Muscle layer of colon (tissue), 2 donors: ENCODE measurements around the gene SLC18A3.

Experiments
- H3K27ac ChIP-seq: one replicate; pipeline ENCODE4 v1.7.0; 2013; ENCODE audit warnings: low read depth, mild to moderate bottlenecking, low read length, moderate library complexity
- H3K27me3 ChIP-seq, 2 donors: one replicate each; pipeline ENCODE4 v1.7.0; 2013; ENCODE audit warnings: low read length in 2 of 2, mild to moderate bottlenecking in 2 of 2; ENCODE audit not compliant: insufficient read depth in 2 of 2, control insufficient read depth in 1 of 2
- H3K36me3 ChIP-seq: one replicate; pipeline ENCODE4 v1.7.0; 2013; ENCODE audit warnings: mild to moderate bottlenecking, low read length; ENCODE audit not compliant: insufficient read depth
- H3K4me1 ChIP-seq: one replicate; pipeline ENCODE4 v1.7.0; 2013; ENCODE audit warnings: mild to moderate bottlenecking, low read length; ENCODE audit not compliant: insufficient read depth
- H3K4me3 ChIP-seq, 2 donors: one replicate each; pipeline ENCODE4 v1.7.0; 2013; ENCODE audit warnings: low read length in 2 of 2, low read depth in 1 of 2, mild to moderate bottlenecking in 1 of 2, moderate library complexity in 1 of 2
- H3K9ac ChIP-seq: one replicate; pipeline ENCODE4 v1.7.0; 2013; ENCODE audit warnings: low read length
- H3K9me3 ChIP-seq: one replicate; pipeline ENCODE4 v1.7.0; 2013; ENCODE audit warnings: mild to moderate bottlenecking, low read length
- donor health status: abdominal sarcoma.
- donor health status: Adenocarcinoma of cecum.

Gene SLC18A3

GRCh38 chr10:49578392-49578791 is 31.7 kb upstream of the SLC18A3 start:
- H3K9me3 ChIP-seq = no peaks in the 10 kb centered on the region
- no peaks in the 10 kb centered on the region for H3K27me3 ChIP-seq
- H3K4me1 ChIP-seq = peaks cover 6% of the 10 kb centered on the region
- H3K9ac ChIP-seq = no peak overlapping the region
- H3K4me3 ChIP-seq = no peak overlapping the region
- H3K36me3 ChIP-seq = no peaks in the 10 kb centered on the region
- no peak overlapping the region for H3K27ac ChIP-seq

- H3K9me3 ChIP-seq = no peaks in the 10 kb centered on the region
Measured at GRCh38 chr10:49579621-49580020, 30.5 kb upstream of the SLC18A3 start.

DNA sequence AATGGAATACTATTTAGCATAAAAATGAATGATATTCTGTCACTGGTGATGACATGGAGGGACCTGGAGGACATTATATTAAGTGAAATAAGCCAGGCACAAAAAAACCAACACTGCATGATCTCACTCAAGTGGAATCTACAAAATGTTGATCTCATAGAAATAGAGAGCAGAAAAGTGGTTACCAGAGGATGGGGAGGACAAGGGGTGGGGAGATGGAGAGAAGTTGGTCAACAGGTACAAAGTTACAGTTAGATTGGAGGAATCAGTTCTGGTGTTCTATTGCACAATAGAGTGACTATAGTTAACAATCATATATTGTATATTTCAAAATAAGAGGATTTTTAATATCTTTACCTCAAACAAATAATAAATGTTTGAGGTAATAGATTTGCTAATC is 24.7 kb upstream of the SLC18A3 start:
- Histone ChIP-seq H3K9ac (no peak overlapping the region), H3K9me3 (no peaks in the 10 kb centered on the region), H3K4me1 (no peaks in the 10 kb centered on the region), H3K27ac (no peak overlapping the region), H3K4me3 (no peak overlapping the region), H3K36me3 (no peaks in the 10 kb centered on the region), H3K27me3 (no peaks in the 10 kb centered on the region)

More at GRCh38 chr10:49579621-49580020, 30.5 kb upstream of the SLC18A3 start:
- no peaks in the 10 kb centered on the region for H3K27me3 ChIP-seq
- H3K4me3 ChIP-seq = no peak overlapping the region
- H3K9ac ChIP-seq = no peak overlapping the region
- H3K4me1 ChIP-seq = peaks cover 6% of the 10 kb centered on the region
- no peaks in the 10 kb centered on the region for H3K36me3 ChIP-seq
- no peak overlapping the region for H3K27ac ChIP-seq

DNA sequence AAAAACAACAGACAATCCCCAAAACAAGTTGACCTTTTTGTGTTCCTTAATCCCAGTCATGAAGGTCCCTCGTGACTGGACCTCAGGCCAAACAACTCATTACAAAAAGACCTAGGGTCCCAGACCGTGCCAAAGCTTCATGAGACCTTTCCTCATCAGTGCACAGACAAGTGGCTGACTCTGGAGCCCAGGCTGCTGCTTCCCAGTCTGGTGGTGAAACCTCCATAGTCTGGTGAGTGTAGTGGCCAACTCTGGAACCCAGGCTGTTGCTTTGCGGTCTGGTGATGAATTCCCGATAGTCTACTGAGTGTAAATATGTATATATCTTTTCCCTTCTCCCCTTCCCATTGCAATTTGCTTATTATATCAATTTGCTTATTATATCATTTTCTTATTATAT is 22.1 kb upstream of the SLC18A3 start:
- Histone ChIP-seq H3K4me1 (no peaks in the 10 kb centered on the region), H3K9ac (no peak overlapping the region), H3K4me3 (no peak overlapping the region), H3K9me3 (no peaks in the 10 kb centered on the region), H3K27me3 (no peaks in the 10 kb centered on the region), H3K36me3 (no peaks in the 10 kb centered on the region), H3K27ac (no peak overlapping the region)

DNA sequence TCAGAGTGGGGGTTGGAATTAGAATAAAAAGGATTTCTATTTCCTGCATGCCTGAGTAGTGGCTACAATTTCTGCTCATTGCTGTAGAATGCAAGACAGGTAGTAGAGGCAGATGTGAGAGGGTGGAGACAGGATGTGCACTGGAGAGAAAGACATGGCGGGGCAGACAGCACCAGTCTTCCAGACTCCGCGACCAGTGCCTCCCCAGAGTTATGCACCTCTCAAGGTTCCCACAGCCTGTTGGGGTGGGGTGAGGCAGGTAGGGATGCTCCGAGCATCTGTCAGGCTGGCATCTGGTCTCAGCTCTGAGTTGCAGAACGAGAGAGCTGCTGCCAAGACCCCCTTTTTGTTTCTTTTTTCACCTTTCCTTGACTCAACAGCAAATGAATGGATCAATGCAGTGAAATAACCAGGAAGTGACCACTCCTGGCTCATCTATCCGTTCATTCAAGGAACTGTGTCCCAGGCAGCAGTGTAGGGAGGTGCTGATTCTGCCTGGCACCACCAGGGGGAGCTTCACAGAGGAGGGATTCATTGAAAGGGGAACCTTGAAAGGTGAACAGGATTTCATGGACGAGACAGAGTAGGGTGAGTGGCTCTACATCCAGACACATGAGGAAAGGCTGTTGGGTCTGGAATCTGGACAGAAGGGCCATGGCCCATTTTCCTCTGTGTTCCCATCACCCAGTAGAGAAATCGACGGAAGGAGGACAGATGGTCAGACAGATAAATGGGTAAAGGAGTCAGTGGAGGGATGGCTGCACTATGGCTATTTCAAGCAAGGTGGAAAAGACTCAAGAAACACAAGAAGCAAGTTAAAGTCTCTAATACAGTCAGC is 17.2 kb upstream of the SLC18A3 start:
- no peak overlapping the region for H3K9ac ChIP-seq
- no peaks in the 10 kb centered on the region for H3K27me3 ChIP-seq
- no peaks in the 10 kb centered on the region for H3K9me3 ChIP-seq
- H3K36me3 ChIP-seq = no peaks in the 10 kb centered on the region
- no peak overlapping the region for H3K27ac ChIP-seq
- no peaks in the 10 kb centered on the region for H3K4me1 ChIP-seq
- no peak overlapping the region for H3K4me3 ChIP-seq

DNA sequence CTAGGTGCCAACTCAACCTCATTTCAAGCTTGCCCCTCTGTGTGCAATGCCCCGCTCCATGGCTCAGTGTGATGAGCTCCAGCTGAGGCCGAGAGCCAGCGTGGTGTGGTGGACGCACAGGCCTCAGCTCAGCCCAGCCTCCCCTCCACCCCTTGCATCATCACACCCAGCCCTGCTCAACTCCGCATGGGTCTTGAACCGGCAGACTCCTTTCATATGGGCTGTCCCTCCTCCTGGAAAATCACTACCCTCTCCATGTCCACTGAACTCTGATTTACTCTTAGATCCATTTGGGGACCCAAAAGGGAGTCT is 16.6 kb upstream of the SLC18A3 start:
- Histone ChIP-seq H3K9ac (no peak overlapping the region), H3K27ac (no peak overlapping the region), H3K4me3 (no peak overlapping the region), H3K4me1 (no peaks in the 10 kb centered on the region), H3K27me3 (no peaks in the 10 kb centered on the region), H3K36me3 (no peaks in the 10 kb centered on the region), H3K9me3 (no peaks in the 10 kb centered on the region)

DNA sequence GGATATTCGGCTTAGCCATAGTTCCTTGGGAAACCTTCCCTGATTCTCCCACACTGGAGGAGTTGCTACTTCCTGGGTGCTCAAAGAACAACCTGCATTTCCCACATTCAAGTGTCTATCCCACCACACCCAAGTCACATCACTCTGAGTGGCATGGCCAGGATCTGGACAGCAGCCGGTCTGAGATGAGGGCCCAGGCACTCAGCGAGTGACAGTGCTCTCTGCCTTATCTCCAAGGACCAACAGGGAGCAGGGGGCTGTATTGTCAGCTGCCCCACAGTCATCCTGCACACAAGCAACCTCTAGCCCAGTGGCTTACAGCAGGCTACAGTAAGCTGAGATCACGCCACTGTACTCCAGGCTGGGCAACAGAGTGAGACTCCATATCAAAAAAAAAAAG is 16.1 kb upstream of the SLC18A3 start:
- H3K9me3 ChIP-seq = no peaks in the 10 kb centered on the region
- H3K4me1 ChIP-seq = no peaks in the 10 kb centered on the region
- H3K27ac ChIP-seq = no peak overlapping the region
- H3K27me3 ChIP-seq = no peaks in the 10 kb centered on the region
- H3K36me3 ChIP-seq = no peaks in the 10 kb centered on the region
- no peak overlapping the region for H3K9ac ChIP-seq
- no peak overlapping the region for H3K4me3 ChIP-seq

DNA sequence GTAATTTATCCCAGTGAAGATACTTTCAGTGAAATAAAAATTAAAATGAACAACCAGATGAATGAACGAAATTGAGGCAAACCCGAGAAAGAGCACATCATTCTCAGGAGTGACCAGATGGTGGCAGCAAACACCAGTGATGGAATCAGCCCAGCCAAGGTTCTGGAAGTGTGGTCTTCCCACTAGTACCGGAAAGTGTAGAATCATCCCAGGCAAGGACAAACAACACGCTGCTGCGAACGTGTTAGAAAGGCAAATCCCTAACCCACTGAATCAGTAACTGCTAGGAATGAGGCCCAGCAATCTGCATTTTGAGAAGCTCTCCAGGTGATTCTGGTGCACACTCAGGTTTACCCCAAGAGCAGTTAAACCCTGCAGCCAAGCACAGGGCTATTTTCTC is 15.5 kb upstream of the SLC18A3 start:
- Histone ChIP-seq H3K27ac (no peak overlapping the region), H3K9ac (no peak overlapping the region), H3K36me3 (no peaks in the 10 kb centered on the region), H3K9me3 (no peaks in the 10 kb centered on the region), H3K27me3 (no peaks in the 10 kb centered on the region), H3K4me1 (no peaks in the 10 kb centered on the region), H3K4me3 (no peak overlapping the region)

DNA sequence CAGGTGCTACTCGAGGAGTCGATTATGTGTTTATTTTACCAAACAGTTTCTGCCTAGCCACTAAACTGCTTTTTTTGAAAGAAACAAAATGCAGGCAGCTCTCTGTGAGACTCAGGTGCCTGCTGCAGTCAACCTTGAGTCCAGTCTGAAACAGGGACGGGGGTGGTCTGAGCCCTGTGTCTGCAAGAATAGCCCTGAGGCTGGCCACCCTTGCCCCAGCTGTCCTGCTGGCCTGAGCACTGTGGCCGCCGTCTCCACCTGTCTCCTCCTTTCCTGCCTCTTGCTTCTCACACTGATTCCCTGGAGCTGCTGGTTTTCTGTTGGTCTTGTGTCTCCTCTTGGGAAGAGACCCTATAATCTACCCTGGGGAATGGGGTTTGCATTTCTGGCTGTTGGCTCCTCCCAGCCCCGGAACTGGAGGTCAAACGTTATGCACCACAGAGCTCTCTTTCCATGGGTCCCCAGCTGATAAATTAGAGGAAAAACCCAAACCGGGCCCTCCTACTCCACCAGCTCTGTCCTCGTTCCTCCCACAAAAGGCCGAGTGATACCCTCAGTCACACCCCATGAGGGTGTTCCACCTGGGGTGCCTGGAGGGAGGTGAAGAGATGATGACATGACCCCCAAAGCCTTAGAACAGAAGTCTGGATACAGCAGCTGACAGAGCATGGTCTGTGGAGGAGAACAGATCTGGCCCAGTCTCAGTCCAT is 15.0 kb upstream of the SLC18A3 start:
- no peak overlapping the region for H3K4me3 ChIP-seq
- no peak overlapping the region for H3K27ac ChIP-seq
- H3K36me3 ChIP-seq = no peaks in the 10 kb centered on the region
- no peaks in the 10 kb centered on the region for H3K9me3 ChIP-seq
- H3K4me1 ChIP-seq = no peaks in the 10 kb centered on the region
- H3K9ac ChIP-seq = no peak overlapping the region
- no peaks in the 10 kb centered on the region for H3K27me3 ChIP-seq

DNA sequence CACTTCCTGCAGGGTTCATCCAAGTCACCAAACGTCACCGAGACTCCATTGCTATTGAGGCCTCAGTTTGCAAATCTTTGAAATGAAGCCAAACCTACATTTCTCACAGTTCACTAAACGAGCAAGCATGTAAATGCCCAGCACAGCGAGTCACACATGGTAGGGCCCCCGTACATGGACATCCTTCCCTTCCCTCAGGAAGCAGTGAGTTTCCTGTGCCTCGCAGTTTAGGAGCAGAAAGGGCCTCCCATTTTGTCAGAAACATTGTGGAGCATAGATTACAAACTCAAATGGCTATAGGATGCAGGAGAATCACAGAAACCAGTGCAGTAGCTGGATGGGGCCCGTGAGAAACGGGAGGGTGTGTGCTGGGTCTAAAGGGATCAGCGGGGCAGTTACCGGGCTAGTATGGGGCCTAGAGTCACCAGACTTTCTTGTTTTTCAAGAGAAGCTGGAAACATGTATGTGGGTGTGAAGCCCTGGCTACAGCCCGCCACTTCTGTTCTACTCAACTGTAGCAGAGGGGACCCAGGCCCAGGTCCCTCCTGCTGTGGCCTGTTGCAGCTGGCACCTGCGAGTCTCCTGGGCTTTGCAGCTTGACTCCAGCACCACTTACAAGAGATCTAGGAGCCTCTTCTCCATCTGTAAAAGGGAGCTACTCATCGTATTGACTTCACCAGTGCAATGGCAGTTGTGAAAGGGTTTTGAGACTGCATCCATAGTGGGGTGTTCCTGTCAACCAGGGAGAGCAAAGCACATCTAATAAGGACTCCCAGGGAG is 14.2 kb upstream of the SLC18A3 start:
- no peaks in the 10 kb centered on the region for H3K27me3 ChIP-seq
- no peaks in the 10 kb centered on the region for H3K36me3 ChIP-seq
- H3K9ac ChIP-seq = no peak overlapping the region
- no peaks in the 10 kb centered on the region for H3K4me1 ChIP-seq
- H3K27ac ChIP-seq = no peak overlapping the region
- H3K4me3 ChIP-seq = no peak overlapping the region
- H3K9me3 ChIP-seq = no peaks in the 10 kb centered on the region

- no peak overlapping the region for H3K4me3 ChIP-seq
- H3K36me3 ChIP-seq = no peaks in the 10 kb centered on the region
- no peaks in the 10 kb centered on the region for H3K9me3 ChIP-seq
- H3K9ac ChIP-seq = no peak overlapping the region
- H3K4me1 ChIP-seq = no peaks in the 10 kb centered on the region
- no peaks in the 10 kb centered on the region for H3K27me3 ChIP-seq
- H3K27ac ChIP-seq = no peak overlapping the region
Measured at GRCh38 chr10:49596493-49596809, 13.7 kb upstream of the SLC18A3 start.
